BE2C (cell line): ENCODE measurements around the gene CHD5.

Experiments
- DNase-seq: peaks from one replicate; pipeline ENCODE4 v3.0.0-alpha.2; 2020
- H3K27me3 ChIP-seq: fragments of 250-450 bp; sonication (Bioruptor Pico); 2 replicates; pipeline ENCODE4 v1.5.1; 2020; ENCODE audit warnings: mild to moderate bottlenecking
- H3K36me3 ChIP-seq: fragments of 250-450 bp; sonication (Bioruptor Pico); 2 replicates; pipeline ENCODE4 v1.5.1; 2020; ENCODE audit warnings: mild to moderate bottlenecking
- H3K4me1 ChIP-seq: fragments of 250-450 bp; sonication (Bioruptor Pico); 2 replicates; pipeline ENCODE4 v1.5.1; 2020
- H3K4me3 ChIP-seq: 2 replicates; pipeline ENCODE4 v1.5.1; 2011; ENCODE audit warnings: low read depth, low read length
- H3K9me3 ChIP-seq: fragments of 250-450 bp; sonication (Bioruptor Pico); 2 replicates; pipeline ENCODE4 v1.5.1; 2020
- CTCF ChIP-seq: IDR thresholded peaks from 2 replicates; pipeline ENCODE4 v1.5.1; 2012; ENCODE audit warnings: mild to moderate bottlenecking, low read depth, low read length

The CHD5 gene

DNA sequence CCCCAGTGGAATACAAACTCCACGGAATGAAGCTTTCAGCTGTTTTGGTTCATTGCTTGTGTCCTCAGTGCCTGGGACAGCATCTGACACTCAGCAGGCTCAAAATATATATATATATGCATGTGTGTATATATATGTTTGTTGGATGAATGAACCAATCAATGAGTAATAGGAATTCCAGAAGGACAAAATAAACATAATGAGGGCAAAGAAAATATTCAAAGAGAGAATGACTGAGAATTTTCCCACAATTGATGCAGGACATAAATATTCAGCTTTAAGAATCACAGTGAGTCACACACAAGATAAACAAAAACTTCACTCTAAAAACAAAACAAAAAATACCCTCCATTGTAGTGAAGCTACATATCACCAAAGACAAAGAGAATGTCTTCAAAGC lies 64.0 kb downstream of the CHD5 start:
- no peak for DNase-seq
- Histone ChIP-seq H3K4me1 (no peaks in the 10 kb centered on the region), H3K27me3 (no peaks in the 10 kb centered on the region), H3K4me3 (no peak overlapping the region), H3K9me3 (no peaks in the 10 kb centered on the region), H3K36me3 (no peaks in the 10 kb centered on the region)
- no peak for TF ChIP-seq CTCF

- Histone ChIP-seq H3K9me3 (no peaks in the 10 kb centered on the region), H3K4me3 (no peak overlapping the region), H3K36me3 (no peaks in the 10 kb centered on the region), H3K4me1 (no peaks in the 10 kb centered on the region), H3K27me3 (no peaks in the 10 kb centered on the region)
- no peak for DNase-seq
- TF ChIP-seq CTCF = no peak
Observed at GRCh38 chr1:6113745-6114144, 66.4 kb downstream of the CHD5 start.

- H3K9me3 ChIP-seq = no peaks in the 10 kb centered on the region
- no peak overlapping the region for H3K4me3 ChIP-seq
- H3K4me1 ChIP-seq = no peaks in the 10 kb centered on the region
- TF ChIP-seq CTCF = no peak
- no peak for DNase-seq
- no peaks in the 10 kb centered on the region for H3K27me3 ChIP-seq
- no peaks in the 10 kb centered on the region for H3K36me3 ChIP-seq
Observed at GRCh38 chr1:6113116-6113515, 67.0 kb downstream of the CHD5 start.

DNA sequence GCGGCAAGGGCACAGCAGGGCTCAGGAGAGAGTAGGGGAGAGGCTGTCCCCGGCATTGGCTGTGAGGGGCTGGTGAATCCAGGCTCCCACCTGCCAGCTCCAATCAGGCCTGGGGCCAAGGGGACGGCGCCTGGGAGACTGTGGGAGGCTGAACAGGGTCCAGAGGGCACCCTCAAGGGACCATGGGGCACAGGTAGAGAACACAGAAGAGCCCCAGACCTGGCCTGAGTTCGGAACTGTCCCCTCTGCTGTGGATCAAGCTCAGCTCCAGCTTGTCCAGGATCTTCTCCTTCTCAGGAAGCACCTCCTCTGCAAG lies 67.5 kb downstream of the CHD5 start:
- H3K4me1 ChIP-seq = no peaks in the 10 kb centered on the region
- no peaks in the 10 kb centered on the region for H3K9me3 ChIP-seq
- no peak for TF ChIP-seq CTCF
- no peaks in the 10 kb centered on the region for H3K27me3 ChIP-seq
- no peaks in the 10 kb centered on the region for H3K36me3 ChIP-seq
- DNase-seq = no peak
- H3K4me3 ChIP-seq = no peak overlapping the region

DNA sequence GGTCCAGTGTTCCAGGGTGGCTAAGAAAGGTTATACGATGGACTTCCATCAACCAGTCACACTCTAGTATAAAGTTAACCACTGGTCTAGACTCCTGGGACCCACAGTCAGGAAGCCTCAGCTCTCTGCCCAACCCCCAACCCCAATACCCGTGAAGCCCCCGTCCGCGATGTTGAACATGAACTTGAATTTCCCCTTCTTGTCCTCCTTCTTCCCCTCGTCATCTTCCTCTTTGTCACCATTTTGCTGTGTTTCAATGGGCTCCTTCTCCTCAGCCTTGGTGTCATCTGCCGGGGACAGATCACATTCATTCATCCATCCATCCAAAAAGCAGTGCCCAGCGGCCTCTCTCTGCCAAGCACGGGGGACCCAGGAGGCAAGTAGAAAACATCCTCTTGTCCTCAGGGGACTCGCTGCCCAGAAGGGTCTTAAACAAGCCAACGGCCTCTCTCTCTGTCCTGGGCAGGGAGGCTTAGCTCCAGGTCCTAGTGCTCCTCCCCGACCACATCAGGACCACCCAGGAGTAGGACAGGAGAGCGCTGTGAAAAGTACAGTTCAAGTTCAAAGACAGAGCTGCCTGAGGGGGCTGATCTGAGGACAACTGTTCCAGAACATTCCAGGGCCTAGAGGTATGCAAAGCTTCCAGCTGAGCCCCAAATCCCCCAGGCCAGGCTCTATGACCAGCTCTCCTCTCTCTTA lies 68.0 kb downstream of the CHD5 start:
- no peaks in the 10 kb centered on the region for H3K9me3 ChIP-seq
- no peaks in the 10 kb centered on the region for H3K4me1 ChIP-seq
- no peak for DNase-seq
- TF ChIP-seq CTCF = no peak
- H3K36me3 ChIP-seq = no peaks in the 10 kb centered on the region
- no peak overlapping the region; the same call in 1 of the 2 replicates for H3K4me3 ChIP-seq
- H3K27me3 ChIP-seq = no peaks in the 10 kb centered on the region

GRCh38 chr1:6111571-6111970 lies 68.5 kb downstream of the CHD5 start:
- Histone ChIP-seq H3K27me3 (no peaks in the 10 kb centered on the region), H3K9me3 (no peaks in the 10 kb centered on the region), H3K36me3 (no peaks in the 10 kb centered on the region), H3K4me3 (no peak overlapping the region; the same call in 1 of the 2 replicates), H3K4me1 (no peaks in the 10 kb centered on the region)
- no peak for TF ChIP-seq CTCF
- peak; percentile 67 for DNase-seq
